Measurements from ENCODE around the gene HNRNPA0.

DNA sequence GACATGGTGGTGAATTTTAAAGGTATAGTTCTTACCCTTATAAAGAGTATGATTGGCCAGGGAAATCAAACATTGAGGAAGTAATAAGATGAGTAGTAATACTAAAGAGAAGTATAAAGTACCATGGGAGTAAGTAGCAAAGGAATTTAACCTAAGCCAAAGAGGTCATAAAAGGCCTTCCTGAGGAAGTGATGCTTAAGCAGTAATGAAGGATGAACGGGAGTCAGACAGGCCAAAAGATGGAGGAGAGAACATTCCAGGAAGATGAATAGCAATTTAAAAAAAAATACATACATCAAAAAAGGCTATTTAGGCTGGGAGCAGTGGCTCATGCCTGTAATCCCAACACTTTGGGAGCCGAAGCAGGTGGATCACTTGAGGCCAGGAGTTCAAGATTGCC lies 47.3 kb downstream of the HNRNPA0 start:
- TF ChIP-seq, protein P1, sequence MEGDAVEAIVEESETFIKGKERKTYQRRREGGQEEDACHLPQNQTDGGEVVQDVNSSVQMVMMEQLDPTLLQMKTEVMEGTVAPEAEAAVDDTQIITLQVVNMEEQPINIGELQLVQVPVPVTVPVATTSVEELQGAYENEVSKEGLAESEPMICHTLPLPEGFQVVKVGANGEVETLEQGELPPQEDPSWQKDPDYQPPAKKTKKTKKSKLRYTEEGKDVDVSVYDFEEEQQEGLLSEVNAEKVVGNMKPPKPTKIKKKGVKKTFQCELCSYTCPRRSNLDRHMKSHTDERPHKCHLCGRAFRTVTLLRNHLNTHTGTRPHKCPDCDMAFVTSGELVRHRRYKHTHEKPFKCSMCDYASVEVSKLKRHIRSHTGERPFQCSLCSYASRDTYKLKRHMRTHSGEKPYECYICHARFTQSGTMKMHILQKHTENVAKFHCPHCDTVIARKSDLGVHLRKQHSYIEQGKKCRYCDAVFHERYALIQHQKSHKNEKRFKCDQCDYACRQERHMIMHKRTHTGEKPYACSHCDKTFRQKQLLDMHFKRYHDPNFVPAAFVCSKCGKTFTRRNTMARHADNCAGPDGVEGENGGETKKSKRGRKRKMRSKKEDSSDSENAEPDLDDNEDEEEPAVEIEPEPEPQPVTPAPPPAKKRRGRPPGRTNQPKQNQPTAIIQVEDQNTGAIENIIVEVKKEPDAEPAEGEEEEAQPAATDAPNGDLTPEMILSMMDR (IDR thresholded peaks at IDR 0.05), result no peak
- TF ChIP-seq POLR2A (IDR thresholded peaks at IDR 0.05), result no peak
